Activated CD4-positive, CD25-positive, alpha-beta regulatory T cell (primary cell): ENCODE measurements around the gene ERGIC3.

ENCODE experiments used
- DNase-seq, 4 experiments: peaks; one replicate each; lab custom pipeline; 2025; lab: John Stamatoyannopoulos, UW

ERGIC3 gene

GRCh38 chr20:35561671-35562070, 19.8 kb downstream of the ERGIC3 start:
- DNase-seq = no peak

- DNase-seq = no peak
Observed at GRCh38 chr20:35562541-35563110, 20.7 kb downstream of the ERGIC3 start.

GRCh38 chr20:35563834-35564233, 22.0 kb downstream of the ERGIC3 start:
- no peak for DNase-seq

- no peak for DNase-seq
Observed at GRCh38 chr20:35564905-35565304, 23.0 kb downstream of the ERGIC3 start.

- no peak for DNase-seq
Observed at GRCh38 chr20:35568645-35569044, 26.8 kb downstream of the ERGIC3 start.

GRCh38 chr20:35571555-35571954, 29.7 kb downstream of the ERGIC3 start:
- no peak for DNase-seq

GRCh38 chr20:35572838-35573237, 31.0 kb downstream of the ERGIC3 start:
- no peak for DNase-seq

GRCh38 chr20:35575958-35576357, 34.1 kb downstream of the ERGIC3 start:
- no peak for DNase-seq

- no peak for DNase-seq
Observed at GRCh38 chr20:35576816-35577215, 34.9 kb downstream of the ERGIC3 start.

GRCh38 chr20:35578469-35578868, 36.6 kb downstream of the ERGIC3 start:
- no peak for DNase-seq

- DNase-seq = no peak
Observed at GRCh38 chr20:35579196-35579595, 37.3 kb downstream of the ERGIC3 start.

- no peak for DNase-seq
Observed at GRCh38 chr20:35582131-35582530, 40.3 kb downstream of the ERGIC3 start.

- no peak for DNase-seq
Observed at GRCh38 chr20:35582741-35583404, 41.0 kb downstream of the ERGIC3 start.

GRCh38 chr20:35583636-35584560, 42.0 kb downstream of the ERGIC3 start:
- no peak for DNase-seq

- no peak for DNase-seq
Observed at GRCh38 chr20:35586751-35587425, 45.0 kb downstream of the ERGIC3 start.

- no peak for DNase-seq
Observed at GRCh38 chr20:35587436-35587835, 45.6 kb downstream of the ERGIC3 start.

GRCh38 chr20:35588397-35588796, 46.5 kb downstream of the ERGIC3 start:
- no peak for DNase-seq

- DNase-seq = no peak
Observed at GRCh38 chr20:35592339-35592974, 50.6 kb downstream of the ERGIC3 start.

- DNase-seq = no peak
Observed at GRCh38 chr20:35595456-35595855, 53.6 kb downstream of the ERGIC3 start.

- no peak for DNase-seq
Observed at GRCh38 chr20:35595901-35596300, 54.0 kb downstream of the ERGIC3 start.

GRCh38 chr20:35597186-35597585, 55.3 kb downstream of the ERGIC3 start:
- DNase-seq = no peak

- DNase-seq = no peak
Observed at GRCh38 chr20:35598476-35598875, 56.6 kb downstream of the ERGIC3 start.
